ENCODE measurements around the gene SCD. TPM values are rescaled to one million over a fixed set of nuclear protein-coding genes. Genes with fewer than 3 reads are reported as not detected.

Gene SCD
- total and polyA plus RNA-seq, 2 of the 13 experiments (the other 11 are each of a cell fraction or from before 2014, with no cell fraction given) = 492 to 512 TPM

DNA sequence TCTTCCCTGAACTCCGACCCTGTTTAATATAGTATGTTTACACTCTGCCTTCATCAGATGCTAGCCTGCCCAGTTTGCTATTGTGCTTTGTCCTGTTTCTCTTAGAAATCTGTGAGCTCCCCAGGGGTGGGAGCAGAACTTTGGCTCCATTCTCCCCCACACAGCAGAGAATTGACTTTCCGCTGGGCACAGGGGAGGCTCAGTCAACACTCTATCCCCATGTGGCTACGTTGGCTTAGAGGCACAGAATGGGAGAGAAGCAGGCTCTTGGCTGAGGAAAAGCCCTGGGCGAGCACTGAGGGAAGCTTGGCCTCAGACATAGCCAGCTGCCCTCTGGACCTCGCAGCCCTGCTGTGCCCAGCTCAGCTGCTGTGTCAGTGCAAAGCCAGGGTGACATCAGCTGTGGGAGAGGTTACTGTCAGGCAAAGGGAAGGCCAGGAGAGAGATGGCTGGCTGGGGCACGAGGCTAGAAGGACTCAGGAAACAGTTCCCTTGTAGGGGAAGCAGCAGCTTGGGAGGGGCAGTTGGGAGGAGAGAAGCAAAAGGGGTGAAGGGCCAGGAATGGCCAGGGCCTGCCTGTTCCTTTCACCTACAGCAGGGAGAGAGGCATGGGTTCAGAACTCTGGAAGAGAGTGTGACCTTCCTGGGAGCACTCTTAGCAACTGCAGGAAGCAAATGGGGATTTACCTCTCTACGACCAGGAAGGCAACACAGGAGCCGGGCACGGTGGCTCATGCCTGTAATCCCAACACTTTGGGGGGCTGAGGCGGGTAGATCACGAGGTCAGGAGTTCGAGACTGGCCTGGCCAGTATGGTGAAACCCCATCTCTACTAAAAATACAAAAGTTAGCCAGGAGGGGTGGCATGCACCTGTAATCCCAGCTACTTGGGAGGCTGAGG is 5.8 kb upstream of the SCD start (continued):
- TF ChIP-seq, protein P1, sequence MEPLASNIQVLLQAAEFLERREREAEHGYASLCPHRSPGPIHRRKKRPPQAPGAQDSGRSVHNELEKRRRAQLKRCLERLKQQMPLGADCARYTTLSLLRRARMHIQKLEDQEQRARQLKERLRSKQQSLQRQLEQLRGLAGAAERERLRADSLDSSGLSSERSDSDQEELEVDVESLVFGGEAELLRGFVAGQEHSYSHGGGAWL (CRISPR knock-in tag; IDR thresholded peaks at IDR 0.05) = peak; percentile 18; the same call in 1 of the 2 replicates
- TF ChIP-seq NONO (IDR thresholded peaks at IDR 0.05) = no peak
- TF ChIP-seq NONO (CRISPR knock-in tag; conservative IDR thresholded peaks at IDR 0.05) = peak; percentile 63
- TF ChIP-seq ADNP (CRISPR knock-in tag; IDR thresholded peaks at IDR 0.05) = peak; percentile 76; the same call in 1 of the 2 replicates
- peak; percentile 23; the same call in 1 of the 2 replicates for TF ChIP-seq NCOR1 (IDR thresholded peaks at IDR 0.05; ENCODE audit: borderline replicate concordance, low read length)
- TF ChIP-seq, protein P2, sequence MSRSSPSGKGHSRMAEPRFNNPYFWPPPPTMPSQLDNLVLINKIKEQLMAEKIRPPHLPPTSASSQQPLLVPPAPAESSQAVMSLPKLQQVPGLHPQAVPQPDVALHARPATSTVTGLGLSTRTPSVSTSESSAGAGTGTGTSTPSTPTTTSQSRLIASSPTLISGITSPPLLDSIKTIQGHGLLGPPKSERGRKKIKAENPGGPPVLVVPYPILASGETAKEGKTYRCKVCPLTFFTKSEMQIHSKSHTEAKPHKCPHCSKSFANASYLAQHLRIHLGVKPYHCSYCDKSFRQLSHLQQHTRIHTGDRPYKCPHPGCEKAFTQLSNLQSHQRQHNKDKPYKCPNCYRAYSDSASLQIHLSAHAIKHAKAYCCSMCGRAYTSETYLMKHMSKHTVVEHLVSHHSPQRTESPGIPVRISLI (CRISPR knock-in tag; IDR thresholded peaks at IDR 0.05; ENCODE audit: borderline replicate concordance) = no peak
- TF ChIP-seq SRY (CRISPR knock-in tag; IDR thresholded peaks at IDR 0.05) = peak; percentile 81
- TF ChIP-seq ZNF816 (CRISPR knock-in tag; IDR thresholded peaks at IDR 0.05; ENCODE audit: borderline replicate concordance) = no peak
- TF ChIP-seq, protein P3, sequence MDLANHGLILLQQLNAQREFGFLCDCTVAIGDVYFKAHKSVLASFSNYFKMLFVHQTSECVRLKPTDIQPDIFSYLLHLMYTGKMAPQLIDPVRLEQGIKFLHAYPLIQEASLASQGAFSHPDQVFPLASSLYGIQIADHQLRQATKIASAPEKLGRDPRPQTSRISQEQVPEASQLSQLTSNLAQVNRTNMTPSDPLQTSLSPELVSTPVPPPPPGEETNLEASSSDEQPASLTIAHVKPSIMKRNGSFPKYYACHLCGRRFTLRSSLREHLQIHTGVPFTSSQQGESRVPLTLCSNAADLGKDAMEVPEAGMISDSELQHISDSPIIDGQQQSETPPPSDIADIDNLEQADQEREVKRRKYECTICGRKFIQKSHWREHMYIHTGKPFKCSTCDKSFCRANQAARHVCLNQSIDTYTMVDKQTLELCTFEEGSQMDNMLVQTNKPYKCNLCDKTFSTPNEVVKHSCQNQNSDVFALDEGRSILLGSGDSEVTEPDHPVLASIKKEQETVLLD (CRISPR knock-in tag; IDR thresholded peaks at IDR 0.05; ENCODE audit: low read depth) = no peak
- peak; percentile 36; the same call in 1 of the 2 replicates for TF ChIP-seq KDM2A (CRISPR knock-in tag; IDR thresholded peaks at IDR 0.05; ENCODE audit: borderline replicate concordance, low read depth)
- TF ChIP-seq, protein P4, sequence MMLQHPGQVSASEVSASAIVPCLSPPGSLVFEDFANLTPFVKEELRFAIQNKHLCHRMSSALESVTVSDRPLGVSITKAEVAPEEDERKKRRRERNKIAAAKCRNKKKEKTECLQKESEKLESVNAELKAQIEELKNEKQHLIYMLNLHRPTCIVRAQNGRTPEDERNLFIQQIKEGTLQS (CRISPR knock-in tag; IDR thresholded peaks at IDR 0.05) = peak; percentile 44; the same call in 1 of the 2 replicates
- TF ChIP-seq, protein P5, sequence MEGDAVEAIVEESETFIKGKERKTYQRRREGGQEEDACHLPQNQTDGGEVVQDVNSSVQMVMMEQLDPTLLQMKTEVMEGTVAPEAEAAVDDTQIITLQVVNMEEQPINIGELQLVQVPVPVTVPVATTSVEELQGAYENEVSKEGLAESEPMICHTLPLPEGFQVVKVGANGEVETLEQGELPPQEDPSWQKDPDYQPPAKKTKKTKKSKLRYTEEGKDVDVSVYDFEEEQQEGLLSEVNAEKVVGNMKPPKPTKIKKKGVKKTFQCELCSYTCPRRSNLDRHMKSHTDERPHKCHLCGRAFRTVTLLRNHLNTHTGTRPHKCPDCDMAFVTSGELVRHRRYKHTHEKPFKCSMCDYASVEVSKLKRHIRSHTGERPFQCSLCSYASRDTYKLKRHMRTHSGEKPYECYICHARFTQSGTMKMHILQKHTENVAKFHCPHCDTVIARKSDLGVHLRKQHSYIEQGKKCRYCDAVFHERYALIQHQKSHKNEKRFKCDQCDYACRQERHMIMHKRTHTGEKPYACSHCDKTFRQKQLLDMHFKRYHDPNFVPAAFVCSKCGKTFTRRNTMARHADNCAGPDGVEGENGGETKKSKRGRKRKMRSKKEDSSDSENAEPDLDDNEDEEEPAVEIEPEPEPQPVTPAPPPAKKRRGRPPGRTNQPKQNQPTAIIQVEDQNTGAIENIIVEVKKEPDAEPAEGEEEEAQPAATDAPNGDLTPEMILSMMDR (CRISPR knock-in tag; IDR thresholded peaks at IDR 0.05) = peak; percentile 39
- TF ChIP-seq ZNF577 (CRISPR knock-in tag; IDR thresholded peaks at IDR 0.05; ENCODE audit: borderline replicate concordance, low read depth) = no peak
- TF ChIP-seq SP2 (CRISPR knock-in tag; IDR thresholded peaks at IDR 0.05) = no peak
- TF ChIP-seq ZNF589 (CRISPR knock-in tag; conservative IDR thresholded peaks at IDR 0.05) = 0 out of 2 replicates have a peak, but pooled peaks have one; percentile 32
- TF ChIP-seq SIN3A (IDR thresholded peaks at IDR 0.05; ENCODE audit: borderline replicate concordance, low read depth, low read length) = peak; percentile 40; the same call in 1 of the 2 replicates
- peak; percentile 67 for TF ChIP-seq ZMYM4 (CRISPR knock-in tag; IDR thresholded peaks at IDR 0.05)
- TF ChIP-seq ZNF761 (CRISPR knock-in tag; conservative IDR thresholded peaks at IDR 0.05) = peak; percentile 74
- 0 out of 2 replicates have a peak, but pooled peaks have one; percentile 43 for TF ChIP-seq HOXA3 (CRISPR knock-in tag; IDR thresholded peaks at IDR 0.05)
- TF ChIP-seq PHF8 (CRISPR knock-in tag; IDR thresholded peaks at IDR 0.05) = peak; percentile 19; the same call in 1 of the 2 replicates
- TF ChIP-seq PTBP1 (IDR thresholded peaks at IDR 0.05; ENCODE audit: low read depth, low read length, poor library complexity, severe bottlenecking) = no peak
